Gastroesophageal sphincter (tissue), 4 donors: Measurements from ENCODE around the gene DCAF8. TPM values are rescaled to one million over a fixed set of nuclear protein-coding genes. Genes with fewer than 3 reads are reported as not detected.

Source experiments
- ATAC-seq: fragments of 150-250 bp; one replicate; pipeline ENCODE4 v1.9.1; 2016; ENCODE audit warnings: mild to moderate bottlenecking, moderate library complexity
- H3K27ac ChIP-seq, 4 donors: fragments of 200-600 bp; sonication (generic) in 3 of 4; 1 replicate in 3 of 4; 2 replicates in 1 of 4; pipeline ENCODE4 v1.5.1; 2016 to 2019
- H3K27me3 ChIP-seq: fragments of 200-600 bp; sonication (generic); one replicate; pipeline ENCODE4 v1.5.1; 2019
- H3K36me3 ChIP-seq, 2 donors: fragments of 200-600 bp; sonication (generic); one replicate each; pipeline ENCODE4 v1.5.1; 2019; ENCODE audit warnings: control low read depth in 1 of 2
- H3K4me1 ChIP-seq, 3 donors: fragments of 200-600 bp; sonication (generic); 1 replicate in 2 of 3; 2 replicates in 1 of 3; pipeline ENCODE4 v1.5.1; 2016 to 2019; ENCODE audit warnings: control low read depth in 2 of 3
- H3K4me3 ChIP-seq, 2 donors: fragments of 200-600 bp; sonication (generic); one replicate each; pipeline ENCODE4 v1.5.1; 2019; ENCODE audit warnings: mild to moderate bottlenecking in 1 of 2, moderate library complexity in 1 of 2
- H3K9me3 ChIP-seq, 3 donors: fragments of 200-600 bp; sonication (generic); one replicate each; pipeline ENCODE4 v1.5.1; 2017 to 2019; ENCODE audit warnings: control low read depth in 2 of 3
- CTCF ChIP-seq, 4 experiments: fragments of 200-600 bp in 2 of 4; fragments of 450-650 bp in 2 of 4; sonication (generic) in 1 of 4; IDR thresholded peaks; one replicate each; pipeline ENCODE4 v1.5.1; 2017 to 2019; ENCODE audit warnings: antibody characterized with exemption in 4 of 4, mild to moderate bottlenecking in 2 of 4, moderate library complexity in 2 of 4
- EP300 ChIP-seq: sonication (generic); formaldehyde crosslinking; IDR thresholded peaks from one replicate; pipeline ENCODE4 v1.6.1; 2017; ENCODE audit warnings: antibody characterized with exemption, mild to moderate bottlenecking
- POLR2A ChIP-seq, 2 donors: fragments of 450-650 bp; IDR thresholded peaks; one replicate each; pipeline ENCODE4 v1.6.1; 2017; ENCODE audit warnings: antibody characterized with exemption in 2 of 2, mild to moderate bottlenecking in 2 of 2, moderate library complexity in 1 of 2
- POLR2AphosphoS5 ChIP-seq: sonication (generic); formaldehyde crosslinking; IDR thresholded peaks from one replicate; pipeline ENCODE4 v1.6.1; 2017; ENCODE audit warnings: antibody characterized with exemption
- WGBS, 2 donors: methylation state at CpG; one replicate each; pipeline ENCODE4 v1.1.5; 2018; ENCODE audit warnings: low coverage in 1 of 2; 5-methylcytosine and 5-hydroxymethylcytosine counted together
- total RNA-seq, 4 donors: library from RNA; depleted of rRNA; stranded (reverse); fragments of >200 nt; gene quantifications; one replicate each; pipeline ENCODE4 v1.1.0, GENCODE V29; 2016

DCAF8 gene
- total RNA-seq, 4 donors from 2014 or later = 154 to 211 (median 159) TPM

- TF ChIP-seq POLR2A (IDR thresholded peaks at IDR 0.05) (no peak), EP300 (no peak), POLR2AphosphoS5 (no peak)
- H3K4me3 ChIP-seq = no peak overlapping the region
- no peak overlapping the region for H3K27ac ChIP-seq
- ATAC-seq = no peak
- WGBS, 2 donors = 90% methylated on average over 6 of the region's 7 CpGs; no CpG with 5 or more reads in 1 of the 2 donors
- no peaks in the 10 kb centered on the region for H3K27me3 ChIP-seq
- no peaks in the 10 kb centered on the region for H3K36me3 ChIP-seq
- peaks cover 1 to 42% (median 17%) of the 10 kb centered on the region in 3 donors for H3K4me1 ChIP-seq
- H3K9me3 ChIP-seq = no peaks in the 10 kb centered on the region
These were observed 74.0 kb downstream of the DCAF8 start for GRCh38 chr1:160188341-160188740.

GRCh38 chr1:160187407-160187806, 74.9 kb downstream of the DCAF8 start:
- Histone ChIP-seq H3K36me3 (no peaks in the 10 kb centered on the region), H3K4me3 (no peak overlapping the region), H3K9me3 (no peaks in the 10 kb centered on the region), H3K27me3 (no peaks in the 10 kb centered on the region), H3K4me1 (peaks cover 0 to 33% (median 8%) of the 10 kb centered on the region in 3 donors), H3K27ac (no peak overlapping the region)
- ATAC-seq = no peak
- 64 to 100% methylated on average over 2 to 5 of the region's 7 CpGs for WGBS, 2 donors
- TF ChIP-seq EP300 (no peak), POLR2AphosphoS5 (no peak), POLR2A (IDR thresholded peaks at IDR 0.05) (no peak), CTCF (IDR thresholded peaks at IDR 0.05) (no peak)

- Histone ChIP-seq H3K27me3 (no peaks in the 10 kb centered on the region), H3K9me3 (no peaks in the 10 kb centered on the region), H3K27ac (no peak overlapping the region), H3K36me3 (no peaks in the 10 kb centered on the region), H3K4me3 (no peak overlapping the region), H3K4me1 (peaks cover 0 to 26% (median 8%) of the 10 kb centered on the region in 3 donors)
- no peak for ATAC-seq
- 80% methylated on average over 2 of the region's 2 CpGs; no CpG with 5 or more reads in 1 of the 2 donors for WGBS, 2 donors
- no peak for TF ChIP-seq POLR2A (IDR thresholded peaks at IDR 0.05)
- no peak for TF ChIP-seq POLR2AphosphoS5
- no peak for TF ChIP-seq EP300
- TF ChIP-seq CTCF (IDR thresholded peaks at IDR 0.05) = no peak
These were observed 75.6 kb downstream of the DCAF8 start for GRCh38 chr1:160186729-160187128.

- no peak overlapping the region for H3K27ac ChIP-seq
- ATAC-seq = no peak
- 88 to 100% methylated on average over 1 to 7 of the region's 7 CpGs for WGBS, 2 donors
- no peak overlapping the region for H3K4me3 ChIP-seq
- H3K4me1 ChIP-seq = peaks cover 0 to 21% (median 8%) of the 10 kb centered on the region in 3 donors
- TF ChIP-seq CTCF (IDR thresholded peaks at IDR 0.05) (no peak), EP300 (no peak), POLR2AphosphoS5 (no peak), POLR2A (IDR thresholded peaks at IDR 0.05) (no peak)
- H3K36me3 ChIP-seq = no peaks in the 10 kb centered on the region
- H3K9me3 ChIP-seq = no peaks in the 10 kb centered on the region
- H3K27me3 ChIP-seq = no peaks in the 10 kb centered on the region
These were observed 76.1 kb downstream of the DCAF8 start for GRCh38 chr1:160186246-160186645.

- no peaks in the 10 kb centered on the region for H3K27me3 ChIP-seq
- WGBS, 2 donors = 85 to 94% methylated on average over 4 of the region's 4 CpGs
- no peak for ATAC-seq
- H3K36me3 ChIP-seq = no peaks in the 10 kb centered on the region
- no peak overlapping the region for H3K27ac ChIP-seq
- no peaks in the 10 kb centered on the region for H3K9me3 ChIP-seq
- H3K4me1 ChIP-seq = no peaks in the 10 kb centered on the region
- TF ChIP-seq CTCF (IDR thresholded peaks at IDR 0.05) (no peak), POLR2A (IDR thresholded peaks at IDR 0.05) (no peak)
- no peak overlapping the region for H3K4me3 ChIP-seq
These were observed 83.0 kb downstream of the DCAF8 start for GRCh38 chr1:160179336-160179735.
